Measurements from ENCODE around the gene C14orf93. TPM values are rescaled to one million over a fixed set of nuclear protein-coding genes. Genes with fewer than 3 reads are reported as not detected.
"Not testable (repeated sequence)": the region's sequence is repeated elsewhere in the genome, so short reads cannot be mapped to it uniquely, and the experiment has no call there.

The C14orf93 gene
- total RNA-seq, 1 donor from 2014 or later: 15.4 TPM

- Mint-ChIP-seq H3K9me3 (ENCODE audit: low read depth) (no peaks in the 10 kb centered on the region), H3K4me3 (ENCODE audit: low read depth) (no peak overlapping the region), H3K4me1 (ENCODE audit: low read depth) (peaks cover 25% of the 10 kb centered on the region), H3K27me3 (no peaks in the 10 kb centered on the region), H3K27ac (no peak overlapping the region), H3K36me3 (ENCODE audit: insufficient read depth) (peaks cover 14% of the 10 kb centered on the region)
- no peak for TF ChIP-seq CTCF (IDR thresholded peaks at IDR 0.05; ENCODE audit: unreplicated experiment)
- no peak for DNase-seq (ENCODE audit: low spot score, unreplicated experiment)
Measured at GRCh38 chr14:23021434-23021833, 11.5 kb upstream of the C14orf93 start.

- peaks cover 20% of the 10 kb centered on the region for H3K4me1 Mint-ChIP-seq (ENCODE audit: low read depth)
- peaks cover 7% of the 10 kb centered on the region for H3K36me3 Mint-ChIP-seq (ENCODE audit: insufficient read depth)
- H3K9me3 Mint-ChIP-seq (ENCODE audit: low read depth): no peaks in the 10 kb centered on the region
- TF ChIP-seq CTCF (IDR thresholded peaks at IDR 0.05; ENCODE audit: unreplicated experiment): no peak
- no peak overlapping the region for H3K4me3 Mint-ChIP-seq (ENCODE audit: low read depth)
- H3K27ac Mint-ChIP-seq: no peak overlapping the region
- no peaks in the 10 kb centered on the region for H3K27me3 Mint-ChIP-seq
- no peak for DNase-seq (ENCODE audit: low spot score, unreplicated experiment)
Measured at GRCh38 chr14:23020143-23021128, 10.5 kb upstream of the C14orf93 start.

- H3K36me3 Mint-ChIP-seq (ENCODE audit: insufficient read depth): no peaks in the 10 kb centered on the region
- H3K27me3 Mint-ChIP-seq: no peaks in the 10 kb centered on the region
- no peak overlapping the region for H3K27ac Mint-ChIP-seq
- H3K9me3 Mint-ChIP-seq (ENCODE audit: low read depth): no peaks in the 10 kb centered on the region
- no peak overlapping the region for H3K4me3 Mint-ChIP-seq (ENCODE audit: low read depth)
- DNase-seq (ENCODE audit: low spot score, unreplicated experiment): no peak
- H3K4me1 Mint-ChIP-seq (ENCODE audit: low read depth): peaks cover 8% of the 10 kb centered on the region
- TF ChIP-seq CTCF (IDR thresholded peaks at IDR 0.05; ENCODE audit: unreplicated experiment): no peak
Measured at GRCh38 chr14:23018107-23018506, 8.2 kb upstream of the C14orf93 start.

GRCh38 chr14:23017091-23017490, 7.1 kb upstream of the C14orf93 start:
- Mint-ChIP-seq H3K27ac (no peak overlapping the region), H3K36me3 (ENCODE audit: insufficient read depth) (no peaks in the 10 kb centered on the region), H3K9me3 (ENCODE audit: low read depth) (no peaks in the 10 kb centered on the region), H3K4me1 (ENCODE audit: low read depth) (peaks cover 9% of the 10 kb centered on the region), H3K27me3 (no peaks in the 10 kb centered on the region), H3K4me3 (ENCODE audit: low read depth) (no peak overlapping the region)
- no peak for TF ChIP-seq CTCF (IDR thresholded peaks at IDR 0.05; ENCODE audit: unreplicated experiment)
- DNase-seq (ENCODE audit: low spot score, unreplicated experiment): no peak

- H3K27me3 Mint-ChIP-seq: no peaks in the 10 kb centered on the region
- peaks cover 2% of the 10 kb centered on the region for H3K4me1 Mint-ChIP-seq (ENCODE audit: low read depth)
- no peak for TF ChIP-seq CTCF (IDR thresholded peaks at IDR 0.05; ENCODE audit: unreplicated experiment)
- H3K27ac Mint-ChIP-seq: no peak overlapping the region
- no peaks in the 10 kb centered on the region for H3K9me3 Mint-ChIP-seq (ENCODE audit: low read depth)
- no peaks in the 10 kb centered on the region for H3K36me3 Mint-ChIP-seq (ENCODE audit: insufficient read depth)
- H3K4me3 Mint-ChIP-seq (ENCODE audit: low read depth): no peak overlapping the region
- no peak for DNase-seq (ENCODE audit: low spot score, unreplicated experiment)
Measured at GRCh38 chr14:23015618-23016017, 5.7 kb upstream of the C14orf93 start.

GRCh38 chr14:23013749-23014054, 3.8 kb upstream of the C14orf93 start:
- not testable (repeated sequence) for DNase-seq (ENCODE audit: low spot score, unreplicated experiment); H3K9me3 Mint-ChIP-seq (ENCODE audit: low read depth); H3K4me3 Mint-ChIP-seq (ENCODE audit: low read depth); H3K36me3 Mint-ChIP-seq (ENCODE audit: insufficient read depth); H3K27me3 Mint-ChIP-seq; H3K27ac Mint-ChIP-seq; H3K4me1 Mint-ChIP-seq (ENCODE audit: low read depth)
